Suppressor macrophage (primary cell): ENCODE measurements around the gene OR1F1.
"Not testable (repeated sequence)": the region's sequence is repeated elsewhere in the genome, so short reads cannot be mapped to it uniquely, and the experiment has no call there.

Experiments used
- DNase-seq, 4 experiments: peaks; one replicate each; pipeline ENCODE4 v3.0.0-alpha.2; 2020 to 2022
- total RNA-seq, 17 experiments: gene quantifications; one replicate each; lab custom pipeline; 2026; ENCODE audit warnings: mixed read lengths in 6 of 17, inconsistent platforms in 3 of 17; lab: John Stamatoyannopoulos, UW

OR1F1 gene
- total RNA-seq = 0 to 0.44 (median 0) reads per million in 17 experiments

GRCh38 chr16:3187798-3188674 lies at the start of gene OR1F1:
Gene OR1F1 (plus strand): TSS chr16:3188204.
- peak in 2 of 4 experiments; percentile 20 to 37 for DNase-seq

- no peak for DNase-seq
Measured at GRCh38 chr16:3138342-3138741, 49.7 kb upstream of the OR1F1 start.

GRCh38 chr16:3138823-3139426 lies 49.1 kb upstream of the OR1F1 start:
- no peak for DNase-seq

DNA sequence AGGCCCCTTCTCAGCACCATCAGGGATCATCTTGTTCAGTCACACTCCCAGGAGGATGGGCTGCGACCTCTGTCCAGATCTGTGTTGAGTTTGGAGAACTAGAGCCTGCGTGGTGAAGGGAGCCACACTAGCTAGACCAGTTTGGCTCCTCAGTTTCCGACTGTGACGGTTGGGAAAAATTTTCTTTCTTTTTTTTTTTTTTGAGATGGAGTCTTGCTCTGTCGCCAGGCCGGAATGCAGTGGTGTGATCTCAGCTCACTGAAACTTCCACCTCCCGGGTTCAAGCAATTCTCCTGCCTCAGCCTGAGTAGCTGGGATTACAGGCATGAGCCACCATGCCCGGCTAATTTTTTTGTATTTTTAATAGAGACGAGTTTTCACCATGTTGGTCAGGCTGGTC lies 48.4 kb upstream of the OR1F1 start:
- DNase-seq = not testable (repeated sequence)

DNA sequence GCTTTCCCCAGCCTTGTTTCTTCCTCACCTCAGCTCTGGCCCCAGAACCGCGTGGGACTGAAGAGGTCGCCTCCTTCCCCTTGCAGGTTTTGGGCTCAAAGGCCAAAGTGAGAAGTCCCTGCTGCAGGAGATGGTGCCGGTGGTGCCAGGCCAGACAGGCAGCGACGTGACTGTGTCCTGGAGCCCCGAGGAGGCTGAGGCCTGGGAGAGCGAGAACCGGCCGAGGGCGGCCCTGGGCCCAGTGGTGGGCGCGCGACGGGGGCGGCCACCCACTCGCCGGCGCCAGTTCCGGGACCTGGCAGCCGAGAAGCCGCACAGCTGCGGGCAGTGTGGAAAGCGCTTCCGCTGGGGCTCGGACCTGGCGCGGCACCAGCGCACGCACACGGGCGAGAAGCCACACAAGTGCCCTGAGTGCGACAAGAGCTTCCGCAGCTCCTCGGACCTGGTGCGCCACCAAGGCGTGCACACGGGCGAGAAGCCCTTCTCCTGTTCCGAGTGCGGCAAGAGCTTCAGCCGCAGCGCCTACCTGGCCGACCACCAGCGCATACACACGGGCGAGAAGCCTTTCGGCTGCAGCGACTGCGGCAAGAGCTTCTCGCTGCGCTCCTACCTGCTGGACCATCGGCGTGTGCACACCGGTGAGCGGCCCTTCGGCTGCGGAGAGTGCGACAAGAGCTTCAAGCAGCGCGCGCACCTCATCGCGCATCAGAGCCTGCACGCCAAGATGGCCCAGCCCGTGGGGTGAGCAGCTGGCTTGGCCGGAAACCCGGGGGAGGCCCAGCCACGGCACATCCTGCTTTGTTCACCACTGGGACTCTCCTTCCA lies 47.2 kb upstream of the OR1F1 start:
- DNase-seq = no peak

- no peak for DNase-seq
Measured at GRCh38 chr16:3141781-3142311, 46.2 kb upstream of the OR1F1 start.

GRCh38 chr16:3142327-3142726 lies 45.7 kb upstream of the OR1F1 start:
- no peak for DNase-seq

- DNase-seq = no peak
Measured at GRCh38 chr16:3142770-3143169, 45.2 kb upstream of the OR1F1 start.

DNA sequence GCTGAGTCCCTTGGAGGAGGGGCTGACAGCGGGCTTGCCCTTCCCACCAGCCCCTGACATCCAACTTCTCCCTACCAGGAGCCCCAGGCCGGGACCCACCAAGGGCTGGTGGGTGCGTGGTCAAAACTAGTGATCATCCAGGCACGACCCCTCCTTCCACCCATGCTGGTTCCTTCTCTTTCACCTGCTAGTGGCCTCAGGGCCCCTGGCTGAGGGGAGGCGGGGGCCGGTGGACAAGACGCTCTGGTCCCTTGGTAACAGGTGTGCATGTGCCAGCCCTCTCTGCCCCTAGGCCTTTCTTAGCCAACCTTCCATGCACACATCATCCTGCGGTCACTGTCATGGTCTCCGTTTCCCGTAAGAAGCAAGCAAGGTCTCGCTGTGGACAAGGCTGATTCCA lies 44.8 kb upstream of the OR1F1 start:
- DNase-seq = no peak

DNA sequence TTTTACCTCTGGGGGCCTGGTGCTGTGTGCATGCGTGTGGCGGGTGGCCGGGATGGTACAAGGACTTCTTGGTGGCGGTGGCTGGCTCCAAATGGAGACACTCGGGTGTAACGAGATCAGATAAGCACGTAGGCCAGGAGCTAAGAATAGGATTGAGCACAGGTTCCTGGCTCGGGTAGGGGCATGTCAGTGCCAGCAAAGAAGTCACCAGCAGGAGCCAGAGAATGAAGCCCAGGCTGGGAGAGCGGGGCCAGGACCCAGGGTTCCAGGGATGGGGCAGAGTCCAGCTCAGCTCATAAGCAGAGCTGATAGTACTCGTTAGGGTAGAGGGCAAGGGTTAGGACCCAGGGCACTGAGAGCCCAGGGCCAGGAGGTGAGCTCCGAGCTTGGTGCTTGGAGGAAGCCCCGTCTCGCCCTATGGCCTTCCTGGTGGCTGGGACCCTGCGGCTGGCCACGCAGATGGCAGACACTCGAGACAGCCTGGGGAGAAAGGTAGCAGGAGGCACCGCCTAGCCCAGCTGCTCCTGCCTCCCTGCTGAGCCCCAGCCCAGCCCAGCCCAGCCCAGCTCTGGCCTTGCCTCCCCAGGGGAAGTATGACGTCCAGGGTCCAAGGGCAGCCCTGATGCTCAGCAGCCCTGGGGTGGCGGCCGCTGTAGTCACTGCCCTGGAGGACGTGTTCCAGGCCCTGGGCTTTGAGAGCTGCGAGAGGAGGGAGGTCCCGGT lies 44.2 kb upstream of the OR1F1 start:
- DNase-seq = no peak

DNA sequence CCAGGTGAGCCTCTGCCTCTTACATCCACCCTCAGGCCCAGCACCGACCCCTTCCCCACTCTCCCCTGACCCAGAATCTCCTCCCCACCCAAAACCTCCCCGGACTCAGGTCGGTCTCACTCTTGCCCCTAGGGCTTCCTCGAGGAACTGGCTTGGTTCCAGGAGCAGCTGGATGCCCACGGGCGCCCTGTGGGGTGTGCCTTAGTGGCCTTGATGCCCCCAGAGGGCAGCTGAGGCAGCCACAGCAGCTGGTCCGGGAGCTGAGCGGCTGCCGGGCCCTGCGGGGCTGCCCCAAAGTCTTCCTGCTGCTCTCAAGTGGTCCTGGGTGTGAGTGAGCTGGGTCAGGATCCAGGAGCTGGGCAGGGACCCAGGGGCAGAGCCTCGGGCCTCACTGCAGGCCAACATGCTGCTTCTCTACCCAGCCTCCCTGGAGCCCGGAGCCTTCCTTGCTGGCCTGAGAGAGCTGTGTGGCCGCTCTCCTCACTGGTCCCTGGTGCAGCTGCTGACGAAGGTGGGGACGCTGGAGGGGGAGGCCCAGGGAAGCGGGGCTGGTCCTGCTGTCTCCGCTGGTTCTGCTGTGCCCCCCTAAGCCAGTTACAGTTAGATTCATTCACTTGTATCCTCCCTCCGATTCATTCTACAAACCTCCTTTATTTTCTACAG lies 43.6 kb upstream of the OR1F1 start:
- no peak for DNase-seq

GRCh38 chr16:3145151-3145550 lies 42.9 kb upstream of the OR1F1 start:
- DNase-seq = no peak

GRCh38 chr16:3145660-3146059 lies 42.3 kb upstream of the OR1F1 start:
- no peak for DNase-seq

DNA sequence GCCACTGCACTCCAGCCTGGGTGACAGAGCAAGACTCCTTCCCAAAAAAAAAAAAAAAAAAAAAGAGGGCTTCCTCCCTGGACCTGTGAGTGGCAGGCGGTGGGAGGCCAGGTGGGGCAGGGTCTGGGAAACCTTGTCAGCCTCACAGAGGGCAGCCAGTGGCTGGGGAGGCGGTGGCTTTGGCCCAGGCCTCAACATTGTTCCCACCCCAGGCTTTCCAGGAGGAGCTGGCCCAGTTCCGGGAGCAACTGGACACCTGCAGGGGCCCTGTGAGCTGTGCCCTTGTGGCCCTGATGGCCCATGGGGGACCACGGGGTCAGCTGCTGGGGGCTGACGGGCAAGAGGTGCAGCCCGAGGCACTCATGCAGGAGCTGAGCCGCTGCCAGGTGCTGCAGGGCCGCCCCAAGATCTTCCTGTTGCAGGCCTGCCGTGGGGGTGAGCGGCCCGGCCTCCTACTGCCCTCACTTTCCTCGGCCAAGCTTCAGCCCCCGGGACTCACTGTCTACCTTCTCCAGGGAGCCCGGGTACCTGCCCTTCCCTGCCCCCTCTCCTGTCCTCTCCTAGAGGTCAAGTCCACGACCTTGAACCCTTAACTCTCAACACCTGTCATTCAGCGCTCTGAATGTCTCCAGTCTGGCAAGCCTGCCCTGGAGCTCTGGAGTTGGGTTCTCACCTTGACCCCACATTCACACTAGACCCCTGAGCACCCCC lies 40.8 kb upstream of the OR1F1 start:
- no peak for DNase-seq

- no peak for DNase-seq
Measured at GRCh38 chr16:3147757-3148104, 40.3 kb upstream of the OR1F1 start.

DNA sequence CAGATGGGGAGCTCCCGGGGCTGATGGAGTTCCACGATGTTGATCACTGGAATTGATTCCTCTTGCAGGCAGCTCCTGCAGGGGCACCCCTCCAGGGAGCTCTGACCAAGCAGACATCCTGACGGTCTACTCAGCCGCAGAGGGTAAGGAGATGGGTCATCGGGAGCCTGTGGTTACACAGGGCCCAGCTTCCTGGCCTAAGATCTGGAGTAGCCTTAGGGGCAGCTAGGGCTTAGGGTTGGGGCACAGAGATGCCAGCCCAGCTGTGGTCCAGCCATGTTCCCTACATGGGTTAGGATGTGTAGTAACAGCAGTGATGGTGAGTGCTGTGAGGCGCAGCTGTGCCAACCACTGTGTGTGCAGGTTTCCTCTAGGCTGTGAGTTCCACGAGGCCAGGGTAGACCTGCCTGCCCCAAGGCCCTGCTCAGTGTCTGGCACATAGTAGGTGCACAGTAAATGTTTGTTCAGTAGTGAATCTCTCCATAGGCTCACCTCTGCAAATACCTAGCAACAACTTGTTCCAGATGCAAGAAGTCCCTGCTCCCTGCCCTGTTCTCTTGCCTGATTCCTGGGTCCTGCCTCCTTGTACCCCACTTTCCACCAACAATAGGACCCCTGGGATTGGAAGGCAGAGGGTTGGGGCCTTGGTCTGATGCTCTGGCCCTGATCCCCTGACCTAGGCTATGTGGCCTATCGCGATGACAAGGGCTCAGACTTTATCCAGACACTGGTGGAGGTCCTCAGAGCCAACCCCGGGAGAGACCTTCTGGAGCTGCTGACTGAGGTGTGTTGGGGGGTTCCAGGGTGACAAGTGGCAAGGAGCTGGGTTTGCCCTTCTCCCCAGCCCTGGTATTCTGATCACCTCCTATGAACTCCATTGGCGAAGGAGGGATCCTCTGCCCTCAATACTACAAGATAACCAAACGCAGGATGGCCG lies 39.5 kb upstream of the OR1F1 start:
- no peak for DNase-seq

- DNase-seq = no peak
Measured at GRCh38 chr16:3149193-3149530, 38.8 kb upstream of the OR1F1 start.

GRCh38 chr16:3149630-3150345 lies 38.2 kb upstream of the OR1F1 start:
- peak; percentile 77 to 92 (median 84) for DNase-seq
